Adrenal gland (tissue), 5 donors: ENCODE measurements around the gene SCO1.
"Not testable (repeated sequence)": the region's sequence is repeated elsewhere in the genome, so short reads cannot be mapped to it uniquely, and the experiment has no call there.

Source experiments
- CTCF ChIP-seq, 6 experiments: fragments of 450-650 bp in 4 of 6; fragments of 200-600 bp in 2 of 6; sonication (generic) in 1 of 6; IDR thresholded peaks; 1 replicate in 5 of 6; 2 replicates in 1 of 6; pipeline versions ENCODE4 v1.5.1 to v1.8.0; 2016 to 2021; ENCODE audit warnings: antibody characterized with exemption in 6 of 6, mild to moderate bottlenecking in 2 of 6, moderate library complexity in 1 of 6
- POLR2A ChIP-seq, 2 donors: fragments of 450-650 bp; IDR thresholded peaks; one replicate each; pipeline ENCODE4 v1.6.1; 2017; ENCODE audit warnings: antibody characterized with exemption in 2 of 2, mild to moderate bottlenecking in 2 of 2, moderate library complexity in 1 of 2
- donor health status: DM: no; HTN: no; CAD: no.

DNA sequence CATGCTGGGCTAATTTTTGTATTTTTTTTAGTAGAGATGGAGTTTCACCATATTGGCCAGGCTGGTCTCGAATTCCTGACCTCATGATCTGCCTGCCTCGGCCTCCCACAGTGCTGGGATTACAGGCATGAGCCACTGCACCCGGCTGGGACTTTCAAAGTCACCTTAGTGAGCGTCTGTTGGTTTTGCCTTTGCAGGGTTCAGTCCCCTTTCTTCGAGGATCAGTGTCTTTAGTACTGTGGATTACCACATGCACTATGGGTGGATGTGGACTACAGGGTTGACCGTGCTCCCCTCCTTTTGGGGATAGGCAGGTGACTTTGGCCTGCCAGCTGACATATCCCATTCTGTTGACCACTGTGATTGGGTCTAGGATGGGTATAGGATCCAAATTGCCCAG lies 34.8 kb upstream of the SCO1 start:
- not testable (repeated sequence) for TF ChIP-seq CTCF, POLR2A (IDR thresholded peaks at IDR 0.05)
